IMR-90 (cell line): ENCODE measurements around the gene WDTC1. TPM values are rescaled to one million over a fixed set of nuclear protein-coding genes. Genes with fewer than 3 reads are reported as not detected.

Source experiments
- ATAC-seq: fragments of 200-7000 bp; cut with Tn5 transposase; 2 replicates; pipeline ENCODE4 v1.9.1; 2020; ENCODE audit warnings: low read depth, mild to moderate bottlenecking, moderate library complexity
- BruUV-seq: library from RNA; stranded (reverse); fragments of 400-500 nt; replicated peaks from 2 replicates; lab custom pipeline; 2021; lab: Mats Ljungman, UMichigan
- CTCF ChIA-PET: fragments of 300-600 bp; formaldehyde crosslinking; extraction: SDS; loops from one replicate; lab custom pipeline; 2021; ENCODE audit warnings: antibody characterized with exemption; lab: Yijun Ruan, JAX
- POLR2A ChIA-PET: fragments of 300-600 bp; sonication (Branson Sonifier 250); formaldehyde crosslinking; loops from one replicate; lab custom pipeline; 2022; ENCODE audit warnings: antibody characterized with exemption; ENCODE audit not compliant: unreplicated experiment; lab: Charles Lee
- DNase-seq: peaks from one replicate; pipeline ENCODE4 v3.0.0; 2013
- H2AFZ ChIP-seq: replicated peaks from 2 replicates; pipeline ENCODE3; 2013; ENCODE audit warnings: low read length, mild to moderate bottlenecking; ENCODE audit not compliant: poor library complexity
- H2AK5ac ChIP-seq: 2 replicates; pipeline ENCODE4 v1.6.1; 2013; ENCODE audit warnings: low read depth, low read length, inconsistent platforms
- H2AK9ac ChIP-seq: replicated peaks from 2 replicates; pipeline ENCODE3; 2013; ENCODE audit warnings: mild to moderate bottlenecking, low read depth, low read length, moderate library complexity; ENCODE audit not compliant: poor library complexity
- H2BK120ac ChIP-seq: 2 replicates; pipeline ENCODE4 v1.6.1; 2013; ENCODE audit warnings: low read depth, low read length, inconsistent platforms
- H2BK15ac ChIP-seq: 3 replicates; pipeline ENCODE4 v1.6.1; 2013; ENCODE audit warnings: low read depth, low read length, inconsistent platforms
- H2BK20ac ChIP-seq: 2 replicates; pipeline ENCODE4 v1.6.1; 2013; ENCODE audit warnings: low read depth, mild to moderate bottlenecking, inconsistent platforms, low read length, moderate library complexity
- H2BK5ac ChIP-seq: 2 replicates; pipeline ENCODE4 v1.6.1; 2013; ENCODE audit warnings: mild to moderate bottlenecking, low read depth, low read length, inconsistent platforms; ENCODE audit not compliant: poor library complexity, severe bottlenecking
- H3K14ac ChIP-seq: replicated peaks from 2 replicates; pipeline ENCODE4 v1.6.1; 2013; ENCODE audit warnings: low read depth, low read length, inconsistent platforms
- H3K18ac ChIP-seq: 2 replicates; pipeline ENCODE4 v1.6.1; 2013; ENCODE audit warnings: low read depth, low read length, control low read depth
- H3K23ac ChIP-seq: 2 replicates; pipeline ENCODE4 v1.6.1; 2013; ENCODE audit warnings: low read depth, low read length, inconsistent platforms
- H3K27ac ChIP-seq: 2 replicates; pipeline ENCODE4 v1.5.1; 2013; ENCODE audit warnings: mild to moderate bottlenecking, control low read depth, low read length; ENCODE audit not compliant: insufficient read depth
- H3K27me3 ChIP-seq: 2 replicates; pipeline ENCODE4 v1.6.1; 2013; ENCODE audit warnings: low read length; ENCODE audit not compliant: control insufficient read depth, insufficient read depth
- H3K36me3 ChIP-seq: 2 replicates; pipeline ENCODE4 v1.6.1; 2013; ENCODE audit warnings: low read length, mixed read lengths; ENCODE audit not compliant: control insufficient read depth, insufficient read depth
- H3K4ac ChIP-seq: 2 replicates; pipeline ENCODE4 v1.6.1; 2013; ENCODE audit warnings: low read depth, low read length, inconsistent platforms
- H3K4me1 ChIP-seq: 2 replicates; pipeline ENCODE4 v1.6.1; 2013; ENCODE audit warnings: low read length, mixed read lengths; ENCODE audit not compliant: control insufficient read depth, insufficient read depth
- H3K4me2 ChIP-seq: 2 replicates; pipeline ENCODE4 v1.6.1; 2013; ENCODE audit warnings: low read depth, mild to moderate bottlenecking, control low read depth, low read length, moderate library complexity
- H3K4me3 ChIP-seq: 2 replicates; pipeline ENCODE4 v1.5.1; 2013; ENCODE audit warnings: low read depth, mild to moderate bottlenecking, control low read depth, low read length, moderate library complexity; ENCODE audit not compliant: insufficient read depth
- H3K56ac ChIP-seq: 2 replicates; pipeline ENCODE4 v1.6.1; 2013; ENCODE audit warnings: low read length, inconsistent platforms; ENCODE audit not compliant: insufficient read depth; ENCODE audit errors: extremely low read depth
- H3K79me1 ChIP-seq, 2 experiments: 2 replicates each; pipeline ENCODE4 v1.6.1; 2013; ENCODE audit warnings: low read length in 2 of 2, inconsistent platforms in 1 of 2, low read depth in 1 of 2
- H3K9ac ChIP-seq: 2 replicates; pipeline ENCODE4 v1.6.1; 2013; ENCODE audit warnings: low read depth, low read length, control low read depth
- H3K9me1 ChIP-seq: 2 replicates; pipeline ENCODE4 v1.6.1; 2013; ENCODE audit warnings: low read length, inconsistent platforms; ENCODE audit not compliant: insufficient read depth
- H3K9me3 ChIP-seq: 2 replicates; pipeline ENCODE4 v1.6.1; 2013; ENCODE audit warnings: low read length; ENCODE audit not compliant: control insufficient read depth, insufficient read depth
- H4K20me1 ChIP-seq: 2 replicates; pipeline ENCODE4 v1.6.1; 2013; ENCODE audit warnings: low read length, inconsistent platforms; ENCODE audit not compliant: insufficient read depth
- H4K5ac ChIP-seq: 2 replicates; pipeline ENCODE4 v1.6.1; 2013; ENCODE audit warnings: mild to moderate bottlenecking, low read depth, low read length, control low read depth
- H4K8ac ChIP-seq, 2 experiments: 2 replicates each; pipeline ENCODE4 v1.6.1; 2013; ENCODE audit warnings: low read depth in 2 of 2, low read length in 2 of 2, control low read depth in 1 of 2, inconsistent platforms in 1 of 2
- H4K91ac ChIP-seq: 2 replicates; pipeline ENCODE4 v1.6.1; 2013; ENCODE audit warnings: low read depth, low read length, inconsistent platforms; ENCODE audit not compliant: insufficient read depth
- CEBPB ChIP-seq: IDR thresholded peaks from 2 replicates; pipeline ENCODE4 v1.6.1; 2012; ENCODE audit warnings: low read depth, low read length, improper control_type of control experiment
- ELK1 ChIP-seq: fragments of 150-350 bp; IDR thresholded peaks from 2 replicates; pipeline ENCODE4 v1.6.1; 2016; ENCODE audit warnings: low read depth, mild to moderate bottlenecking, low read length, moderate library complexity, borderline replicate concordance
- MAZ ChIP-seq: IDR thresholded peaks from 2 replicates; pipeline ENCODE4 v1.6.1; 2012; ENCODE audit warnings: low read depth, mild to moderate bottlenecking, low read length, improper control_type of control experiment, moderate library complexity, borderline replicate concordance
- RAD21 ChIP-seq: IDR thresholded peaks from 2 replicates; pipeline ENCODE4 v1.6.1; 2012; ENCODE audit warnings: low read length, improper control_type of control experiment
- WGBS, 2 experiments: methylation state at CpG; one replicate each; pipeline versions ENCODE4 v1.1.5 to v1.1.7; 2013; ENCODE audit warnings: missing lambda C conversion rate in 2 of 2; ENCODE audit not compliant: insufficient read length in 1 of 2; ENCODE audit errors: extremely low coverage in 2 of 2; 5-methylcytosine and 5-hydroxymethylcytosine counted together
- dilution Hi-C: fragments of 300-500 bp; cut with HindIII; formaldehyde crosslinking; loops from one replicate; pipeline ENCODE4 v1.14.3; 2018; ENCODE audit warnings: low sequenced_read_pairs; ENCODE audit not compliant: unreplicated experiment
- in situ Hi-C: fragments of 300-500 bp; cut with MboI; formaldehyde crosslinking; loops from 3 replicates; pipeline ENCODE4 v1.14.3; 2019; ENCODE audit warnings: low sequenced_read_pairs, inconsistent platforms, mixed read lengths
- intact Hi-C: fragments of 100-400 bp; cut with micrococcal nuclease; formaldehyde crosslinking; loops from 2 replicates; pipeline ENCODE4 v1.10.0; 2022
- polyA plus RNA-seq, 3 experiments: library from polyadenylated mRNA; depleted of rRNA; stranded (reverse); fragments of >200 nt; gene quantifications; 2 replicates each; pipeline ENCODE4 v1.2.3, GENCODE V29; 2012; ENCODE audit warnings: low replicate concordance in 1 of 3
- total RNA-seq: library from RNA; depleted of rRNA; stranded (reverse); fragments of >200 nt; gene quantifications from 2 replicates; pipeline ENCODE4 v1.2.3, GENCODE V29; 2012

Gene WDTC1
- total and polyA plus RNA-seq, 2 of the 4 experiments (the other 2 are of a cell fraction), result 9.9 to 15.2 TPM

- intact Hi-C loops, result no loop called here
- no peaks in the 10 kb centered on the region for H3K4me1 ChIP-seq
- H2BK120ac ChIP-seq, result no peak overlapping the region
- no peak overlapping the region for H4K8ac ChIP-seq
- dilution Hi-C loops, result no loop called here
- H3K9ac ChIP-seq, result no peak overlapping the region
- no peak for DNase-seq
- no peak overlapping the region for H3K56ac ChIP-seq
- no peak overlapping the region for H2BK5ac ChIP-seq
- no peaks in the 10 kb centered on the region for H3K36me3 ChIP-seq
- in situ Hi-C loops, result no loop called here
- H4K20me1 ChIP-seq, result no peaks in the 10 kb centered on the region
- H4K5ac ChIP-seq, result no peak overlapping the region
- H3K18ac ChIP-seq, result no peak overlapping the region
- no TSS peak for BruUV-seq
- H3K9me1 ChIP-seq, result no peaks in the 10 kb centered on the region
- ATAC-seq, result no peak
- TF ChIP-seq RAD21 (no peak), ELK1 (no peak), MAZ (no peak), CEBPB (no peak)
- ChIA-PET CTCF (interaction anchor here (0.5 kb wide), 1 partner anchor 515 kb away, joined by 3 read pairs; no protein-coding TSS in a partner anchor), POLR2A (no interaction called here)
- no peak overlapping the region for H4K91ac ChIP-seq
- no peak overlapping the region for H2AK9ac ChIP-seq
- no peak overlapping the region for H2BK20ac ChIP-seq
- H2BK15ac ChIP-seq, result no peak overlapping the region
- 100% methylated on average over 1 of the region's 6 CpGs; no CpG with 5 or more reads in 1 of the 2 experiments for WGBS, 2 experiments
- no peak overlapping the region for H3K4me2 ChIP-seq
- no peak overlapping the region for H3K14ac ChIP-seq
- H2AFZ ChIP-seq, result no peak overlapping the region
- no peak overlapping the region for H3K4me3 ChIP-seq
- no peak overlapping the region for H2AK5ac ChIP-seq
- no peaks in the 10 kb centered on the region for H3K79me1 ChIP-seq
- no peaks in the 10 kb centered on the region for H3K9me3 ChIP-seq
- no peak overlapping the region for H3K23ac ChIP-seq
- H3K27ac ChIP-seq, result no peak overlapping the region
- no peak overlapping the region for H3K4ac ChIP-seq
- peaks cover 3% of the 10 kb centered on the region; the same call in 1 of the 2 replicates for H3K27me3 ChIP-seq
Measured at GRCh38 chr1:27217401-27217800, 17.0 kb upstream of the WDTC1 start.
